ENCODE measurements around the gene PDZD2.

PDZD2 gene

DNA sequence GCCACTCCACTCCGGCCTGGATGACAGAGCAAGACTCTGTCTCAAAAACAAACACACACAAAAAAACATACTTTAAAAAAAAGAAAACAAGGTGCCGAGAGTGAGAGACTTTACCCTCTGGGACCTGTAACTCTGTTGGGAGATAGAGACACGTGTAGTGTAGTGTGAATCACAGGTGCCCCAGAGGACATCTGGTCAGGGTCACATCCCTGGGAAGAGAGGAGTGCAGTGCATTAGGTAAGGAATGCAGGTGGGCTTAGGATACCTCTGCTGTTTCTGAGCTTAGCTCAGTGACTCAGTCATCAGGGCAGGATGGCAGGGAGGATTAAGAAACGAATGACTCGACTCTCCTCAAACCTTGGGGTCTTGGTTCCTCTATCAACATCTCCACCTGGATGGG, 360.5 kb downstream of the PDZD2 start:
- H3K4me3 ChIP-seq (ENCODE audit: low read length): no peak overlapping the region
- H3K36me3 ChIP-seq (replicated peaks; ENCODE audit: insufficient read depth, low read length): no peaks in the 10 kb centered on the region
- H3K4me1 ChIP-seq (ENCODE audit: low read length): no peaks in the 10 kb centered on the region

DNA sequence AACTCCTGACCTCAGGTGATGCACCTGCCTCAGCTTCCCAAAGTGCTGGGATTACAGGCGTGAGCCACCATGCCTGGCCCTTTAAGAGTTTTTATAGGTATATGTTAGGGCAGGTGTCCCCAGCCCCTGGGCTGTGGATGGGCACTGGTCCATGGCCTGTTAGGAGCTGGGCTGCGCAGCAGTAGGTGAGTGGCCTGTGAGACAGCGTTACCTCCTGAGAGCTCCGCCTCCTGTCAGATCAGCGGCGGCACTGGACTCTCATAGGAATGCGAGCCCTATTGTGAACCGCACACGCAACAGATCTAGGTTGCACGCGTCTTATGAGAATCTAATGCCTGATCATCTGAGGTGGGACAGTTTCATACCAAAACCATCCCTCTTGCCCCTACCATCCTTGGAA, 361.8 kb downstream of the PDZD2 start:
- DNase-seq: no peak
- Histone ChIP-seq H3K79me2 (ENCODE audit: low read length) (no peaks in the 10 kb centered on the region), H3K9ac (ENCODE audit: low read length) (no peak overlapping the region), H3K36me3 (replicated peaks; ENCODE audit: insufficient read depth, low read length) (no peaks in the 10 kb centered on the region), H3K27ac (ENCODE audit: low read length) (no peak overlapping the region), H3F3A (ENCODE audit: insufficient read depth, low read length) (no peaks in the 10 kb centered on the region), H3K27me3 (replicated peaks; ENCODE audit: insufficient read depth, low read length) (no peaks in the 10 kb centered on the region), H3K4me1 (ENCODE audit: low read length) (no peaks in the 10 kb centered on the region), H4K20me1 (ENCODE audit: insufficient read depth, low read length) (no peaks in the 10 kb centered on the region), H3K4me2 (ENCODE audit: low read depth, low read length) (no peak overlapping the region), H3K4me3 (ENCODE audit: low read length) (no peak overlapping the region), H3K9me3 (replicated peaks; ENCODE audit: insufficient read depth, low read length) (no peaks in the 10 kb centered on the region), H2AFZ (ENCODE audit: low read length) (no peak overlapping the region), H3K9me2 (replicated peaks; ENCODE audit: insufficient read depth, low read length) (no peaks in the 10 kb centered on the region)
- TF ChIP-seq, protein P1, sequence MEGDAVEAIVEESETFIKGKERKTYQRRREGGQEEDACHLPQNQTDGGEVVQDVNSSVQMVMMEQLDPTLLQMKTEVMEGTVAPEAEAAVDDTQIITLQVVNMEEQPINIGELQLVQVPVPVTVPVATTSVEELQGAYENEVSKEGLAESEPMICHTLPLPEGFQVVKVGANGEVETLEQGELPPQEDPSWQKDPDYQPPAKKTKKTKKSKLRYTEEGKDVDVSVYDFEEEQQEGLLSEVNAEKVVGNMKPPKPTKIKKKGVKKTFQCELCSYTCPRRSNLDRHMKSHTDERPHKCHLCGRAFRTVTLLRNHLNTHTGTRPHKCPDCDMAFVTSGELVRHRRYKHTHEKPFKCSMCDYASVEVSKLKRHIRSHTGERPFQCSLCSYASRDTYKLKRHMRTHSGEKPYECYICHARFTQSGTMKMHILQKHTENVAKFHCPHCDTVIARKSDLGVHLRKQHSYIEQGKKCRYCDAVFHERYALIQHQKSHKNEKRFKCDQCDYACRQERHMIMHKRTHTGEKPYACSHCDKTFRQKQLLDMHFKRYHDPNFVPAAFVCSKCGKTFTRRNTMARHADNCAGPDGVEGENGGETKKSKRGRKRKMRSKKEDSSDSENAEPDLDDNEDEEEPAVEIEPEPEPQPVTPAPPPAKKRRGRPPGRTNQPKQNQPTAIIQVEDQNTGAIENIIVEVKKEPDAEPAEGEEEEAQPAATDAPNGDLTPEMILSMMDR (IDR thresholded peaks at IDR 0.05; ENCODE audit: low read length): no peak
- TF ChIP-seq EZH2 (optimal IDR thresholded peaks at IDR 0.05; ENCODE audit: low read depth, low read length) (no peak), EZH2phosphoT487 (IDR thresholded peaks at IDR 0.05; ENCODE audit: low read length) (no peak)

More for the DNA sequence above, 360.5 kb downstream of the PDZD2 start:
- H3K9me2 ChIP-seq (replicated peaks; ENCODE audit: insufficient read depth, low read length): no peaks in the 10 kb centered on the region
- no peaks in the 10 kb centered on the region for H3K9me3 ChIP-seq (replicated peaks; ENCODE audit: insufficient read depth, low read length)
- TF ChIP-seq EZH2phosphoT487 (IDR thresholded peaks at IDR 0.05; ENCODE audit: low read length): no peak
- no peak for TF ChIP-seq EZH2 (optimal IDR thresholded peaks at IDR 0.05; ENCODE audit: low read depth, low read length)
- TF ChIP-seq, protein P1 (IDR thresholded peaks at IDR 0.05; ENCODE audit: low read length): no peak
- H3K27me3 ChIP-seq (replicated peaks; ENCODE audit: insufficient read depth, low read length): no peaks in the 10 kb centered on the region
- no peak overlapping the region for H3K27ac ChIP-seq (ENCODE audit: low read length)
- H3K79me2 ChIP-seq (ENCODE audit: low read length): no peaks in the 10 kb centered on the region
- no peak overlapping the region for H3K9ac ChIP-seq (ENCODE audit: low read length)
- no peak overlapping the region for H3K4me2 ChIP-seq (ENCODE audit: low read depth, low read length)
- no peak for DNase-seq
- H2AFZ ChIP-seq (ENCODE audit: low read length): no peak overlapping the region
- H3F3A ChIP-seq (ENCODE audit: insufficient read depth, low read length): no peaks in the 10 kb centered on the region
- no peaks in the 10 kb centered on the region for H4K20me1 ChIP-seq (ENCODE audit: insufficient read depth, low read length)

DNA sequence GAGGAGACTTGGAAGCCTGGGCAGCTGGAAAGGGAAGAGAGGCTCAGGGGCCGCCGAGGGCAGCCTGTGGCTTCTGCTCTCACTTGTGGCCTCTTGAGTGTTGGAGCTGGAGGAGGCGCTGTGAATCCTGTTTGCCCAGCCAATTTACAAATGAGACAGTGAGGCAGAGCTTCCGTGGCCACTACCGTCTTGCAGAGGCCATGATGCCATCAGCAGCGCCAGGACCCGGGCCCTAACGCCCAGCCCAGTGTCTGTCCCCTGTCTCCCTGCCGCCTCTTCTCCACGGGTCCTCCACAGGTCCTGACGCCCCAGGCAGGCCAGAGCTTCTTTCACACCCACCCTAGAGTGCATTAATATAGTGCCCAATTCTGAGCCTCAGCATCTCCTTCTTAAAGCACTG, 362.4 kb downstream of the PDZD2 start:
- Histone ChIP-seq H3K27ac (ENCODE audit: low read length) (no peak overlapping the region), H3K9ac (ENCODE audit: low read length) (no peak overlapping the region)

More for the DNA sequence above, 362.4 kb downstream of the PDZD2 start:
- TF ChIP-seq, protein P1 (IDR thresholded peaks at IDR 0.05; ENCODE audit: low read length): no peak
- no peak for TF ChIP-seq EZH2phosphoT487 (IDR thresholded peaks at IDR 0.05; ENCODE audit: low read length)
- no peak for TF ChIP-seq EZH2 (optimal IDR thresholded peaks at IDR 0.05; ENCODE audit: low read depth, low read length)
- Histone ChIP-seq H3K79me2 (ENCODE audit: low read length) (no peaks in the 10 kb centered on the region), H3F3A (ENCODE audit: insufficient read depth, low read length) (no peaks in the 10 kb centered on the region), H4K20me1 (ENCODE audit: insufficient read depth, low read length) (no peaks in the 10 kb centered on the region), H3K4me3 (ENCODE audit: low read length) (no peak overlapping the region), H3K27me3 (replicated peaks; ENCODE audit: insufficient read depth, low read length) (no peaks in the 10 kb centered on the region), H3K9me2 (replicated peaks; ENCODE audit: insufficient read depth, low read length) (no peaks in the 10 kb centered on the region), H3K4me1 (ENCODE audit: low read length) (no peaks in the 10 kb centered on the region), H3K36me3 (replicated peaks; ENCODE audit: insufficient read depth, low read length) (no peaks in the 10 kb centered on the region), H3K4me2 (ENCODE audit: low read depth, low read length) (no peak overlapping the region), H2AFZ (ENCODE audit: low read length) (no peak overlapping the region), H3K9me3 (replicated peaks; ENCODE audit: insufficient read depth, low read length) (no peaks in the 10 kb centered on the region)
- DNase-seq: no peak

Data from MM.1S (cell line).